ENCODE results near the gene ZNF880. TPM values are rescaled to one million over a fixed set of nuclear protein-coding genes. Genes with fewer than 3 reads are reported as not detected.
"Not testable (repeated sequence)": the region's sequence is repeated elsewhere in the genome, so short reads cannot be mapped to it uniquely, and the experiment has no call there.

ZNF880 gene
- 158 TPM for total RNA-seq

- FAIRE-seq (no peak), DNase-seq (ENCODE audit: low spot score in 2 of 2) (peak; percentile 64 to 82)
These were observed at the start of gene ZNF880 for GRCh38 chr19:52369559-52370340. Gene ZNF880, plus strand, starts transcription at chr19:52369923. Its CDS starts 43 bp downstream, at chr19:52369966.

DNA sequence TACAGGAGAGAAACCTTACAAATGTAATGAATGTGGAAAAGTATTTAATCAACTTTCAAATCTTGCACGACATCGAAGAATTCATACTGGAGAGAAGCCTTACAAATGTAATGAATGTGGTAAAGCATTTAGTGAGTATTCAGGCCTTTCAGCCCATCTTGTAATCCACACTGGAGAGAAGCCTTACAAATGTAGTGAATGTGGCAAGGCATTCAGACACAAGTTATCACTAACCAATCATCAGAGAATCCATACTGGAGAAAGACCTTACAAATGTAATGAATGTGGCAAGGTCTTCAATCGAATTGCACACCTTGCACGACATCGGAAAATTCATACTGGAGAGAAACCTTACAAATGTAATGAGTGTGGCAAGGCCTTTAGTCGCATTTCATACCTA lies 47.3 kb upstream of the ZNF880 start:
- FAIRE-seq (no peak), DNase-seq (ENCODE audit: low spot score in 2 of 2) (no peak)

DNA sequence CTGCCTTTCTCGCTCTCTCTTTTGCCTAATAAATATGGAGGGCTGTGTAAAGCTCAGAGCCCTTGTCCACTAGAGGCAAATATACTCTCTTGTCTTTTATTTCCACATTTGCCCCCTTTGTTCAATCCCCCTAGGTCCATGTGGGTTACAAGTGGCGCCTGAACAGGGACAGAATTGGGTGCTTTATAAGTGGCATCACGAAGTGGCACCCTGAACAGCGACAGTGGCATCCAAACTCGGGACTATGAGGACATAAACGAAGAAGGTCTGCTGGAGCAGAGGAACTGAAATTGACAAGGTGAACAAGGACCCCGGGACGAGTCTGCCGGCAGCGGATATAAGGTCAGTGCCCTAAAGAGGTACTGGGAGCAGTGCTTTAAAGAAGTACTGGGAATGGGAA lies 38.0 kb upstream of the ZNF880 start:
- DNase-seq (ENCODE audit: low spot score in 2 of 2) = no peak

DNA sequence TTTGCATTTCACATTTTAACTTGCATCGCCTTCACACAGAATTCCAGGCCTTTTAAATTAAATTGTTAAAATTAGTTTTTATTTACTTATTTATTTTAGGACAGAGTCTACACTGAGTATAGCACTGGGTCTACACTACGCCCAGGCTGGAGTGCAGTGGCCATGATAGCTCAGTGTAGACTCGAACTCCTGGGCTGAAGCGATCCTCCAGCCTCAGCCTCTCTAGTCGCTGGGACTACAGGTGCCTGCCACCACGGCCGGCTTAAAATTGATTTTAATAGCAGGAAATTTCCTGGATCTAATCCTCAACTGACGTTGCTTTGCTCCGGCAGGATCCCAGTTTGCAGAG lies 34.0 kb upstream of the ZNF880 start:
- DNase-seq (ENCODE audit: low spot score in 2 of 2) (no peak), FAIRE-seq (no peak)

More for the DNA sequence above, 38.0 kb upstream of the ZNF880 start:
- FAIRE-seq = no peak

- DNase-seq (ENCODE audit: low spot score in 2 of 2) (peak; percentile 74 to 85), FAIRE-seq (no peak)
These were observed 33.5 kb upstream of the ZNF880 start, which contains the start of gene ZNF610 for GRCh38 chr19:52336117-52336790. Gene ZNF610, plus strand, starts transcription at chr19:52336243. Its CDS starts 12,930 bp downstream, at chr19:52349173.

GRCh38 chr19:52336791-52337381 lies 32.8 kb upstream of the ZNF880 start:
- FAIRE-seq (no peak), DNase-seq (ENCODE audit: low spot score in 2 of 2) (no peak)

GRCh38 chr19:52339022-52339421 lies 30.7 kb upstream of the ZNF880 start:
- DNase-seq (ENCODE audit: low spot score in 2 of 2); FAIRE-seq: not testable (repeated sequence)

DNA sequence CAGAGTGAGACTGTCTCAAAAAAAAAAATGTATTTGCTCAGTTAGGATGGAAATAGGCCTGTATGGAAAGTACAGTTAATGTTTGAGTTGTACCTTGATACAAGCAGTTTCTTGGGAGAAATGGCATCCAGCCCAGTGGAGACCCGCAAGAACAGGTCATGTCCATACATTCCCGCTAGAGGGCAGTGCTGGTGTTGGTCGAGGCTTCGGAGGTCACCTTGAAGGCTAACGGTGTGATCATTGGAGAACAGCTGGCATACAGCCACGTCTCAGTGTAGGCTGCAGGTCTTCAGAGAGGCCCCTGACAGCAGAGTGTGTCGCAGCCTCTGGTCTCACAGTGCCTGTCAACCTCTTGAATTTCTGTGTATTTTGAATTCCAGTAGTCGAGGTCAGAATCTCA lies 26.2 kb upstream of the ZNF880 start:
- DNase-seq (ENCODE audit: low spot score in 2 of 2) = peak in 1 of 2 donors; percentile 47
- no peak for FAIRE-seq

GRCh38 chr19:52345162-52345561 lies 24.6 kb upstream of the ZNF880 start:
- FAIRE-seq (no peak), DNase-seq (ENCODE audit: low spot score in 2 of 2) (no peak)

DNA sequence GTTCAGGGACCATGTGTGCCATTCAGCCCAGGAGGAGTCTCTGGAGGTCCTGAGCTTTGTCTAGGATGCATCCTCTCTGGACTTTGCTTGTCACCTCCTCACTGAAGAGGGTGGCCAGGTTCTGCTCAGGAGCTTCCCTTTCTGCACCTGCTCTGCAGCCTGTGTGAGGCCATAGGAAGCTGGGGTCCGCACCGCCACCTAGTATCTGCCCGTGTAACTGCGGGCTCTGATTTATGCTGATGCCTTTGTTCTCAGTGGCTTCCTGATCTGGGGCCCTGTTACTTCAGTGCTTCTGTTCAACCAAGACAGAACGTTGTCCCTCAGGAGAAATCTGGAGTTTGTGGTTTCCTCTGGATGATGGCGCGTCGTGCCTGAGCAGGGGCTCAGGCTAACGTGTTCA lies 18.2 kb upstream of the ZNF880 start:
- DNase-seq (ENCODE audit: low spot score in 2 of 2) (no peak), FAIRE-seq (no peak)

GRCh38 chr19:52366414-52366824 lies 3.3 kb upstream of the ZNF880 start:
- no peak for FAIRE-seq
- DNase-seq (ENCODE audit: low spot score in 2 of 2) = no peak

GRCh38 chr19:52370341-52370710 lies 603 bp downstream of the ZNF880 start:
- FAIRE-seq (no peak), DNase-seq (ENCODE audit: low spot score in 2 of 2) (no peak)

DNA sequence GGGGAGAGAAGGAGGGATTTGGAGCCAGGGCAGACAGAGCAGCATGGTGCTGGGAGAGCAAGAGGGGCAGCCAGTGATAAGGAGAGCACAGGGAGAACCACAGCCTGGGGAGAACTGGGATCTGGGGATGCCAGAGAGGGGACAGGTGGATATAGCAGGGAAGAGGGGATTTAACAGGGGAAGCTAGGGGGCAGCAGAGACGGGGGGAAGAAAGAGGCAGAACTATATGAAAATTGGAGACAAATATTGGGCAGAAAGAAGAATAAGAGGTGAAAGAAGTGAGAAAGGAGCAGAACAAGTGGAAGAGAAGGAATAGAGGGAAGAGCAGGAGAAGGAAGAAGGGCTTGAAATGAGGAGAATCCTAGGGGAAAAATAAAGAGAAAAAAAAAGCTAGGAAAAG lies 21.4 kb downstream of the ZNF880 start:
- FAIRE-seq (no peak), DNase-seq (ENCODE audit: low spot score in 2 of 2) (no peak)

GRCh38 chr19:52397310-52398080 lies 27.8 kb downstream of the ZNF880 start, which contains the start of gene ZNF528:
Gene ZNF528, plus strand, starts transcription at chr19:52397849. Its CDS starts 4,165 bp downstream, at chr19:52402014.
- no peak for FAIRE-seq

DNA sequence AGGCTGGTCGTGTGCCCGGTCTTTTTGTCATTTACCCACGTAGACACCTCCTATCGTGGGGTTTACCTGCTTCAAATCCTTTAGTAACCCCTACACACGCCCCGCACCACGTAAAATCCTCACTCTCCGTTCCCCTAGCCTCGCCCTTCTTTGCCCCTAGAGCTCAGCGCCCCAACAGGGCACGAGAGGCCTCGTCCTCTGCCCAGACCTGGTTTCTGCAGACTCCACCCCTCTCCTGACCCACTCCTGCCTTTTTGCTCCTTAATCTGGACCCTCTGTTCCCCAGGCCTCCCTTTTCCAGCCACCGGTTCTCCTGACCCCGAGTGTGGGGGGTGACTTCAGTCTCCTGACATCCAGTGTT lies 28.3 kb downstream of the ZNF880 start:
- FAIRE-seq = no peak
- DNase-seq (ENCODE audit: low spot score in 2 of 2) = no peak

More at GRCh38 chr19:52397310-52398080, 27.8 kb downstream of the ZNF880 start, which contains the start of gene ZNF528:
- peak; percentile 77 to 93 for DNase-seq (ENCODE audit: low spot score in 2 of 2)

GRCh38 chr19:52410276-52410675 lies 40.6 kb downstream of the ZNF880 start:
- no peak for FAIRE-seq
- no peak for DNase-seq (ENCODE audit: low spot score in 2 of 2)

- no peak for DNase-seq (ENCODE audit: low spot score in 2 of 2)
- FAIRE-seq = no peak
These were observed 46.0 kb downstream of the ZNF880 start for GRCh38 chr19:52415711-52416110.

GRCh38 chr19:52428937-52429336 lies 59.2 kb downstream of the ZNF880 start, which contains the start of gene ZNF534:
Gene ZNF534, plus strand, starts transcription at chr19:52429148. Its CDS starts 2,327 bp downstream, at chr19:52431475.
- no peak for FAIRE-seq

More at GRCh38 chr19:52428937-52429336, 59.2 kb downstream of the ZNF880 start, which contains the start of gene ZNF534:
- DNase-seq (ENCODE audit: low spot score in 2 of 2) = no peak

Measured in frontal cortex (tissue), 4 donors.